HK-2 (cell line): ENCODE results near the gene PTPRN2.
"Not testable (repeated sequence)": the region's sequence is repeated elsewhere in the genome, so short reads cannot be mapped to it uniquely, and the experiment has no call there.

Experiments
- DNase-seq: peaks from one replicate; pipeline ENCODE4 v3.0.0-alpha.2; 2018; ENCODE audit not compliant: unreplicated experiment

Gene PTPRN2

DNA sequence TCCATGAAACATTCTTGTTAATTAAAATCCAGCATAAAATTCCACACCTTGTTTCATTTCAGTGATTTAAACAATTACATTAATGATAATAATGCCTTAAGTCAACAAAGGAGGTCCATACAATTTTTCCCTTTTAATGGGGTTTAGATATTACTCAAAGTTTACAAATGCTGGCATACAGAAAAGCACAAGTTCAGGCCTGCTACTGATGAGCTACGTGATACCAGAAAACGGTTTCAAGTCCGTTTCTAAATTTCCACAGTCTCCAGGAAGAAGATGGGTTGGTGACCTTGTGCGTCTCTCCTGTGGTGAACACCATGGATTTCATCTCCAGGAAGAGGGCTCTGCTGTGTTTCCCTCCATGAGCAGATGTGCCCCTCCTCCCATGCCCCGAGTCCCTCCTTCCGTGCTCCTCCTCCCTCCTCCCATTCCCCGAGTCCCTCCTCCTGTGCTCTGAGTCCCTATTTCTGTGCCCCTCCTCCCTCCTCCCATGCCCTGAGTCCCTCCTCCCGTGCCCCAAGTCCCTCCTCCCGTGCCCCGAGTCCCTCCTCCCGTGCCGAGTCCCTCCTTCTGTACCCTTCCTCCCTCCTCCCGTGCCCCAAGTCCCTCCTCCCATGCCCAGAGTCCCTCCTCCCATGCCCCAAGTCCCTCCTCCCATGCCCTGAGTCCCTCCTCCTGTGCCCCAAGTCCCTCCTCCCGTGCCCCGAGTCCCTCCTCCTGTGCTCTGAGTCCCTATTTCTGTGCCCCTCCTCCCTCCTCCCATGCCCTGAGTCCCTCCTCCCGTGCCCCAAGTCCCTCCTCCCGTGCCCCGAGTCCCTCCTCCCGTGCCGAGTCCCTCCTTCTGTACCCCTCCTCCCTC lies 201.9 kb downstream of the PTPRN2 start:
- DNase-seq, result not testable (repeated sequence)

DNA sequence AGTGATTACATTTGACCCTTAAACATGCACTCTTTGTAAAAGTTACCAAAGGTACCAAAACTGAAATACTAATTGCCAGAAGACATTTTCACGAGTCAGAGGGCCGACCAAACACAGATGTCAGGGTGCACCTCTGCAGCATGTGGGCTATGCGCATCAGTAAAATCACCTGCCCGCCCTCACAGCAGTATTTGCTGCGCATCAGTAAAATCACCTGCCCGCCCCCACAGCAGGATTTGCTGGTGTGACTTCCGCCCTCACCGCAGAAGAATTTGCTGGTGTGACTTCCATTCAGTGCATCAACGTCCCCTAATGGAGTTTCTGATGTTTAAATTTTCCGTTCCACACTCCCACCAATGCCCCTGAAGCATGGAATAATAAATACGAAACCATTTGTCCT lies 202.9 kb downstream of the PTPRN2 start:
- DNase-seq, result no peak

DNA sequence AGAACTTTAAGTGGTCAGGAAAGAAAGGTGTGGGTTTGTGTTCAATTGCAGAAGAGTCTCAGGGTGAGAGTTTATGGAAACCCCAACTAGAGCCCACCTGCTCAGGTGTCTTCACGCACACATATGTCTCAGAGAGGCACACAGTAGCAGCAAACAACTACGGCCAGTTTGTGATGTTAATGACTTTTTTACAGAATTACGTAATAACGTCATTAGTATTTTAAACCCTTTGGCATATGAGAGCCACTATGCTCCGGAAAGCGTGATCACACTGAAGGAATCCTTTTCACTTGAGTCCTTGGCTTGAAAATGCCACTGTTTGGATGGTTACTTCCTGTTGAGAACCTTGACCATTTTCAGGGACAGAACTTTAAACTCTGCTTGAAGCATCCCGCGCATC lies 204.0 kb downstream of the PTPRN2 start:
- no peak for DNase-seq

DNA sequence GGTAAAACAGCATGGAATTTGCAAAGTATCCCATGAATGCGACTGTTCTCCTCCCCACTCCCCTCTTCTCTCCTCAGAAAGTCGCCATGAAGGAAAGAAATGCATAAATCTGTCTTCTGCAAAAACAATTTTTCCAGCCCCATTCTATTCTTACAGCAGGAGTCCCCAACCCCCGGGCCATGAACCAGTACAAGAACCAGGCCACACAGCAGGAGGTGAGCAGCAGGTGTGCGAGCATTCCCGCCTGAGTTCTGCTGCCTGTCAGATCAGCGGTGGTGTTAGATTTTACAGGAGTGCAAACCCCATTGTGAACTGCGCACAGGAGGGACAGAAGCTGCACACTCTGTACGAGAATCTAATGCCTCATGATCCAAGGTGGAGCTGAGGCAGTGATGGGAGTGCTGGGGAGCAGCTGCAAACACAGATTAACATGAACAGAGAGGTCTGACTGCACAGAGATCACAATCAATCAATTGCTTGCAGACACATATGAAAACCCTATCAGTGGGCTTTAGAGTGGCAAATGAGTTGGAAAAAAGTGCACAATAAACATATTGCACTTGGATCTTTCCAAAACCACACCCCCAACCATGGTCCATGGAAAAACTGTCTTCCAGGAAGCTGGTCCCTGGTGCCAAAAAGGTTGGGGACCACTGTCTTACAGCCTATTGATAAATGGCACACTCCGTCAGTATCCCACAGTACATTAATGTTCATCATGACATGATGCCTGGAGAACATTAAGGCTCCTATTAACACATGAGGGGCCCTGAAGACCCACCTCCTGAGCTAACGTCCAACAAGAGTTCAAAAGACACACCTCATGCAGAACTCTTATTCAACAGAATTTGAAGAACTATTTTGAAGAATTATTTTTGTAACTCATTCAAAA lies 205.0 kb downstream of the PTPRN2 start:
- DNase-seq, result no peak

DNA sequence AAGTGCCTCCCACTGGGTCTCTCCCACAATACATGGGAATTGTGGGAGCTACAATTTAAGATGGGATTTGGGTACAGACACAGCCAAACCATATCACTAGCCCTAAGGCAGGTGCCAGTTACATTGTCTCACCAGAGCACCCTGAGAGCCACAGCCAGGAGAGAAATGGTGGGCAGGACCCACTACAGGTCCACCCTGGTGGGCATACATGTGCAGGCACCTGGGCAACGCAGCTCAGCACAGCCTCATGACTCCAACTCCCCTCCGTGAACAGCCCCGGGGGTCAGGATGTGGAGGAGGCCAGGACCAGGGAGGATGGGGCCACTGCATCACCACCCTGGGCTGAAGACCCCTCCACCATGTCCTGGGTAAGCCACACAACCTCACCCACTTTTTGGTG lies 205.7 kb downstream of the PTPRN2 start:
- DNase-seq, result no peak

DNA sequence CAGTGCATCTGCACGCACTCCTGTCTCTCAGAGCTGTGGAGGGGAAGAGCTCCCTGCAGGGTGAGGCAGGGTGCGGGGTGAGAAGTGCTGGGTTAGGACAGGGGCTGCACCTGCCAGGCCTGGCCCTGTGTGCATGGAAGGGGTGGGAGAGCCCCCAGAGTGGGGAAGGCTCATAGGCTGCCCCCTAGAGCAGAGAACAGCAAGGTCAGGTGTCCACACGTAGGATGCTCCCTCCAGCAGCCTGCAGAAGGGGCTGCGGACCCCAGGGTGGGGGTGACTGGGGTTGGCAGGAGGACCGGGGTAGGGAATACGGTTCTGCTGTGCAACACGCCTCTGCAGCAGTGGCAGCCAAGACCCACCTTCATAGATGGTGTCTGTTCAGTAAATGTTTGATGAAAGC lies 208.6 kb downstream of the PTPRN2 start:
- DNase-seq, result no peak

DNA sequence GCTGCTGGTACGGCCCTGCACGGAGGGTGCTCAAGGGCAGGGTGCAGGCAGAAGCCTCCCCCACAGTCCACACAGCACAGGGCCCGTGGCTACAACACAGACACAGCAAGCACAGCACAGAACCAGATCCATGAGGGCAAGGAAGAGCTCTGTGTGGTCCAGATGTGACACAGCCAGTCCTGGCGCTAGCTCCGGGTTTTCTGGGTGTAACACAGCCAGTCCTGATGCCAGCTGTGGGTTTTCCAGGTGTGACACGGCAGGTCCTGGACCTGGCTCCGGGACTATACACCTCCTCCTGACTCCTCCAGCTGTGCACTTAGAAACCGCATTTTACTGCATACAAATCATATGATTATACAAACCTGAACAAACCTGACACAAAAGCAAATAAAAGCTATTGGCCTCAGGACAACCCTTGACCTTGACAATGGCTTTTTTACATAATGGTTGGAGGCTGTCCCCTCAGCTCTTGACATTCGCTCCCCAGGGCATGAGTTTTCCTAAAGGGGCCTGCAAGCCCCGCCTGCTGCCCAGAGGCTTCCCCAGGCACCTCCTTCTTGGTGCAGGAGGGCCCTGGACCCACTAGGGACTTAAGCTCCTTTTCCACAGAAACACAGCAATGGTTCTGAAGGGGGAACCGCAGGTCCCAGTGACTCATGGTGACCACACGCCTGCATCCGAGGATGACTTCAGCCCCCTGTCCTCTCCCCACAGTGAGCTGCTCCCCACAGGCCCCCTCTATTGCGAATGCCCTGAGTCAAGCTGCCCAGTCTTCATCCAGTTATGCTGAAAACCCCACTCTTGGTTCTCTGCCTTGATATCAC lies 209.6 kb downstream of the PTPRN2 start:
- no peak for DNase-seq

DNA sequence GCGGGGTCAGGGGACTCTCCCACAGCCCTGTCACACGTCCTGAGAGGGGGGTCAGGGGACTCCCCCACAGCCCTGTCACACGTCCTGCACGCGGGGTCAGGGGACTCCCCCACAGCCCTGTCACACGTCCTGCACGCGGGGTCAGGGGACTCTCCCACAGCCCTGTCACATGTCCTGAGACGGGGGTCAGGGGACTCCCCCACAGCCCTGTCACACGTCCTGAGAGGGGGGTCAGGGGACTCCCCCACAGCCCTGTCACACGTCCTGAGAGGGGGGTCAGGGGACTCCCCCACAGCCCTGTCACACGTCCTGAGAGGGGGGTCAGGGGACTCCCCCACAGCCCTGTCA lies 210.8 kb downstream of the PTPRN2 start:
- not testable (repeated sequence) for DNase-seq

DNA sequence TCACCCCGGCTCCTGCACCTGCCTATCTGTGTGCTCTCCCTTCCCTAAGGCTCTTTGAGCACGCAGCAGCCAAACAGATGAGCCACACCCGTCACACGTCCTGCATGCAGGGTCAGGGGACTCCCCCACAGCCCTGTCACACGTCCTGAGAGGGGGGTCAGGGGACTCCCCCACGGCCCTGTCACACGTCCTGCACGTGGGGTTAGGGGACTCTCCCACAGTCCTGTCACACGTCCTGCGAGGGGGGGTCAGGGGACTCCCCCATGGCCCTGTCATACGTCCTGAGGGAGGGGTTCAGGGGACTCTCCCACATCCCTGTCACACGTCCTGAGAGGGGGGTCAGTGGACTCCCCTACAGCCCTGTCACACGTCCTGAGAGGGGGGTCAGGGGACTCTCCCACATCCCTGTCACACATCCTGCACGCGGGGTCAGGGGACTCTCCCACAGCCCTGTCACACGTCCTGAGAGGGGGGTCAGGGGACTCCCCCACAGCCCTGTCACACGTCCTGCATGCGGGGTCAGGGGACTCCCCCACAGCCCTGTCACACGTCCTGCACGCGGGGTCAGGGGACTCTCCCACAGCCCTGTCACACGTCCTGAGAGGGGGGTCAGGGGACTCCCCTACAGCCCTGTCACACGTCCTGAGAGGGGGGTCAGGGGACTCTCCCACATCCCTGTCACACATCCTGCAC lies 211.3 kb downstream of the PTPRN2 start:
- not testable (repeated sequence) for DNase-seq

DNA sequence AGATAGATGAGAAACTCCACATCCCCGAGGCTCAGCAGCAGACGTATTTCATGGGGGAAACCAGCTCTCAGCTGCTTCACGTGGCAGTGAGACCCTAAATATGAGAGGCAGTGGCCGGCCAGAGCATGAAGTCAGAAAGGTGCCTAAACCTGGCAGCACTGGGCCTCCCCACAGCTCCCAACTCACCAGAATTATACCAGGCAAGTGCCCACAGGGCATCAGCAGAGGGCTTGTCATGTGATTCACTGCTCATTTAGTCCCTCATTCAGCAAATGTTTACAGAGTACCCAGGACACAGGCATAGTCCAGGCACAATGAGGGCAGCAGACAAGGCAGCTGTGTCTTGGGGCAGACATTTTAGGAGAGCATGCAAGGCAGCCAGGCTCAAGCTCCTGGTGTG lies 212.6 kb downstream of the PTPRN2 start:
- no peak for DNase-seq

DNA sequence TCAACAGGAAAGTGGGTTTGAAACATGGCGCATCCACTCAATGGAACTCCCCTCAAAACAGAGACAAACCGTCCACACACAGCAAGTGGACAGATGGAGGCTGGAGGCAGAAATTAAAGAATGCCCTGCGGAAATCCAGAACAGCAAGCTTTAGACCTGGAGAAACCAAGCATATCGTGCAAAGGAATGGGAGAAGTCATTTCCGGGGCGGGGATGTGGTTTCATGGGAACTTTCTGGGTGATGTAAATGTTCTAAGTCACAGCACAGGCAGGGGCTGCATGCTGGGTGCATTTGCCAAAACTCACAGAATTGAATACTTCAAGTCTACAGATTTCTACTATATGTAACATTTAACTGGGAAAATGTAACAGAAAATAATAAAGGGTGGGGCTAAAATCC lies 213.0 kb downstream of the PTPRN2 start:
- no peak for DNase-seq

DNA sequence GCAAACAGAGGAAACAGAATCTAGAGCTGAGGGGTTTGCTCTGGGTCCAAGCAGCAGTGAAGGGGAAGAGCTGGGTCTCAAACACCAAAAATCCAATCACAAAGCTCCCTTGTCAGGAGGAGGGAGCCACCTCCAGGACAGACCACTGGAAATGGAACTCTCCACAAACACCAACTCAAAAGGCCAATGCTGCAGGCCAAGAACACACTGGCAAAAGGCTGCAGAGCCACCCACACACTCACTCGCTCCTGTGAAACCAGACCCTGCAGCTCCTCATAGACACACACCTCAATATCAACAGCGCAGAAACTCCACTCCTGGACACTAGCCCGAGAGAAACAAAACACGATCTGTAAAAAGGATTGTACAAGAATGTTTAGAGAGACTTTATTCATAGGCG lies 213.5 kb downstream of the PTPRN2 start:
- no peak for DNase-seq

DNA sequence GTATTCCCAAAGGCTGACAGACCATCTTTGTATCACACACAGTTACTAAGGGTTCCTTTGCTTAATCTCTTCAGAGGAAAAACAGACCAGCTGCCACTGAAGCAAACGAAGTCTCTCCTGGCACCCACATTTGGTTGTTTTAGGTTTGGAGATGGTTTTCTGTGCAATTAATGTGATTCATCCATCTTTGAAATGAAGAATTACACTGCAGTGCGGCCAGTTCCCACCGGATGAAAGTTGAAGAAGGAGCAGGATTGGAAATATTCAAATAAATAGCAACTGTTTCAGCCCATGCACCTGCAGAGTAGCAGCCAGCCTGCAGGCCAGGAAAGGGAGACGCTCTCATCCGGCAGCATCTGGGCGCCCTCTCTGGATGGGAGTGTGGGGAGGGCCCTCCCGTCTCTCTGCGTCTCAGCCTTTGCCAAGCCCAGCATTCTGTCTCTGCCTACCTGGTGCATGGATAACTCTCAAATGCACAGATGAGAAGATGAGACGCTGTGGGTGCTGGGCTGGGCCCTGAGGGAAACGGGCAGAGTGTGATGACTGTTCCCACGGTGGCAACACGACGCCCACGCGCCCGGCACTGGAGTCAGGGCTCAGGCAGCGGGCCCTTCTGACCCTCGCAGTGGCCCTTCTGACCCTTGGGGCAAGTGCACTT lies 214.0 kb downstream of the PTPRN2 start:
- DNase-seq, result no peak

DNA sequence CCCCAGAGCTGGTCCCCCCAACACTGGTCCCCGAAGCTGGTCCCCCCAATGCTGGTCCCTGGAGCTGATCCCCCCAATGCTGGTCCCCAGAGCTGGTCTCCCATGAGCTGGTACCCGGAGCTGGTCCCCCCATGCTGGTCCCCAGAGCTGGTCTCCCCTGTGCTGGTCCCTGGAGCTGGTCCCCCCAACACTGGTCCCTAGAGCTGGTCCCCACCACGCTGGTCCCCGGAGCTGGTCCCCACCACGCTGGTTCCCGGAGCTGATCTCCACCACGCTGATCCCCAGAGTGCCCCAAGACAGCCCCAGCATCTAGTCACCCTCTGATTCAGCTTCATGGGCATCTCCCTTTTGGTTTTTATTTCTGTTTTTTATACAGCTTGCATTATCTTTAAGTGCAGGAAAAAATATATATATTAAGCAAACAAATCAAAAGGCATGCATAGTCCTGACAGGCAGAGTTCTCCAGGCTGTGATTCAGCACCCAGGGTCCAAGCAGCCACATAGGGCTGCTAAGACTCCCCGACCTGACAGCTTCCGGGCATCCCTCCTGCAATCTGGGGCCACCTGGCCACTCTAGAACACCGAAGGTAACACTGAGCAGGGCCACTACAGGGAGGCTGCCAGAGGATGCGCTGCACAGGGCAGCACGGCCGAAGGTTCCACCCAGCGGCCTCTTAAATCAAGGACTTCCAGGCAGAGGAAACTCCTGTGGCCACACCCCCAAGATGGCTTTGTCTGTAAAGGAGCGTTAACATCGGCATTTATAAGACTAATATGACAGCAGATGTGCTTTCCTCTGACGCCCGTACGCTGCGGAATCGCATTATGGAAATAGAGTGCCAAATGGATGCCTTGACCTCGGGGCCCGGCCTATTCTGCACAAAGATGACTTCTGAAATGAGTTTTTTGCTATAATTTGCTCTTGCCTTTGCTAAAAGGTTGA lies 215.0 kb downstream of the PTPRN2 start:
- DNase-seq, result no peak

DNA sequence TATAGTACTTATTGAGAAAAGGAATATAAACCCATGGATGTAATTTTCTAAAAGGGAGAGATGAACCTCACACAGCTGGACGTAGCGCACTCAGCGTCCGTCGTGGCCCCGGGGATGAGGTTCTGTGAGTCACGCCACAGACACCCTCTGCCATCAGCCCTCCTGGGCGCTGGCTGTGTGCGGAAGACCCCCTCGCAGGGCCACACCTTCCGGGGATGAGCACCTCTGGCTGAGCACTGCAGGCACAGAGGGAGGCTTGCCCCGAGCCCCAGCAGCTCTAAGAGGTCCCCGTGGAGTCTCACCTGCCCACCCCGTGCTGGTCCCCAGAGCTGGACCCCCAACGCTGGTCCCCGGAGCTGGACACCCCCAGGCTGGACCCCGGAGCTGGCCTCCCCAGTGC lies 215.8 kb downstream of the PTPRN2 start:
- no peak for DNase-seq

DNA sequence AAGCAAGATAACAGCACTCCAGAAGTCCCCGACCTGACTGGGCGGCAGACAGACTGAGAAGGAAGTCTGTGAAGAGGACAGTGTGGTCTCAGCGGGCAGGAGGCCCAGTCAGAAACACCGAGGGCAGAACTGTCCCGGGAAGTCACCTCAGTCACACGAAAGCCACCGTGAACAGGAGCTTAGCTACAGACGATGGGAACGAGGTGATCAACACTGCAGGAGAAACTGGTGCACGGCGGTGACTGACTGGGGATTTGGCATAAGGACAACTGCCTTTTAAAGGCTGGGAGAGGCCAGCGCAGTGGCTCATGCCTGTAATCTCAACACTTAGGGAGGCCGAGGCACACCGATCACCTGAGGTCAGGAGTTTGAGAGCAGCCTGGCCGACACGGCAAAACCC lies 217.8 kb downstream of the PTPRN2 start:
- no peak for DNase-seq

DNA sequence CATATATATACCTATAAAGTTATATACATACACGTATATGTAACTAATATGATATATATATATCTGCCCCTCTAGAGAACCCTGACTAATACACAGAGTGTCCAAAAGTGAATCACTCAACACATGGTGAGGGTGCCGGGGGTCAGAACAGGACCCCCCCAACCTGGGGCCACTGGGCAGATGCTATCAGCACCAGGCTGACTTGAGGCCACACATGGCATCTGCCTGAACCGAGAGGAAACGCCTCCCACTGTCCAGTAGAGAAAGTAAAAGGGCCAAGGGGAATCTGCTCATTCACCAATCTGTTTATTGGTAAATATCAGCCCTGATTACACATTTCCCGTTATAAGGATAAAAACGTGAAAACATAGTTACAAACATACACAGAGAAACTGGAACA lies 218.3 kb downstream of the PTPRN2 start:
- DNase-seq, result no peak

DNA sequence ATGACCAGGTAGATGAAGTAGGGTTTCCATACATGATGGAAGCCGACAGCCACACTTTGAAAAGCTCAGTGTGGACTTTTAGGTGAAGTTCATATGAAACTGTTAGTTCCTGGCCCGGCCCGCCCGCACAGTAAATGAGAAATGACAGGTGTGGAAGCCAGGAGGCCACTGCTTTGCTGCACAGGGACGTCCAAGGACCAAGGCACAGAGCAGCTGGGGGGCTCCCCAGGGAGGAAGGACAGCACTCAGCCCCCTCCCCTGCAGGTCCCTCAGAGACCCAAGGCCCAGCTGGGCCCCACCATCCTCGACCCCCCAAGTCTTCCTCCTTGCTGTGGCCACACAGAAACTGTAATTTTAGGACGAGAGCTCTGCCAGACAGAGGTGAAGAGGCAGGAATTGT lies 219.2 kb downstream of the PTPRN2 start:
- DNase-seq, result no peak

DNA sequence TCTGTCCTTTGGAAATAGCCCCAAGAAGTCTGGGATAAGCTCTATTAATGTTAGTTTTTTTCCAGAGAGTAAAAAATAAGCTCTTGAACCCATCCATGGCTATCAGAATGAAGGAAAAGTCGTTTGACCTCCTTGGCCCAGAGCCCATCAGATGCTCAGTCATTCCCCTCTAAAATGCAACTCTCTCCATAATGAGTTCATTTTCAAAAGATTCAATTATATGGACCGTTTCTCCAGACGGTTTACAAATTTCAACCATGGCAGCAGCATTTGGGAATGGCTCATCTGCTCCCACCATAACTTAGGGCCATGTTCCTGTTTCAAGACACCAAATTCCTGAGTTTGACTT lies 220.0 kb downstream of the PTPRN2 start:
- DNase-seq, result no peak
